ENCODE data around the gene CYP2A6. TPM values are rescaled to one million over a fixed set of nuclear protein-coding genes. Genes with fewer than 3 reads are reported as not detected.

Gene CYP2A6
- total and polyA plus RNA-seq, 2 of the 4 experiments (the other 2 are of a cell fraction) = not detected

DNA sequence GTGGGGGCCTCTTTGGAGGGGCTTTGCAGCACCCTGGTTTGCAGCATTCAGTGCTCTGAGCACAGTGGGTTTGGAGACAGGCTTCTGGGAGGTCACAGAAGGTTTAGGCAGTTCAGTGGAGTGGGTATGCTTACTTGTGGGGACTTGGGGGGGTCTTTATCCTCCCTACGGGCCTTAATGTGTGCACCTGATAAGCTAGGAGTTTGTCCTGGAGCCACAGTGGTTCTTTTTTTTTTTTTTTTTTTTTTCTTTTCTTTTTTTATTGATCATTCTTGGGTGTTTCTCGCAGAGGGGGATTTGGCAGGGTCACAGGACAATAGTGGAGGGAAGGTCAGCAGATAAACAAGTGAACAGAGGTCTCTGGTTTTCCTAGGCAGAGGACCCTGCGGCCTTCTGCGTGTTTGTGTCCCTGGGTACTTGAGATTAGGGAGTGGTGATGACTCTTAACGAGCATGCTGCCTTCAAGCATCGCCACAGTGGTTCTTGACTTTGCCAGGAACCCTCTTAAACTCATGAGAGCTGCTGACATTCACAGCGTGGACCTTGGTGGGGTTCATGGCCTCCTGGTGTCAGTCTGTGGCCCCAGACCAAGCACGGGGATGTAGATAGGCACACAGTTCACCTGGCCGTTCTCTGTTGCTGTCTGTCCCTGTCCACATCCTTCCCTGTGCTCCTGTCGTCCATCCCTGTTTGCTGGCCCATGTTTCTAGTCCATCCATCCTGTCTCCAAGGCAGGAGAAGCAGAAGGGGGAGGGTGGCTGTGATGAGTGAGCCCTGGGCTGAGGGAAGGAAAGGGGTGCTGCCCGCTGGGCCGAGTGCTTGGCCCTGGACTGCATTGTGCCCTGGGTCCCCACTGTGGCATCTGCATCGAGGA lies 48.6 kb downstream of the CYP2A6 start:
- peak overlapping the region; percentile 82 for H3K23ac ChIP-seq (ENCODE audit: low read depth, low read length)
- ChIA-PET CTCF (no interaction called here), POLR2A (ENCODE audit: unreplicated experiment) (interaction anchor here (0.5 to 0.7 kb wide), 2 partner anchors 19 to 141 kb away, joined by 4 to 11 read pairs; no protein-coding TSS in a partner anchor)
- H4K91ac ChIP-seq (ENCODE audit: insufficient read depth, low read depth, low read length) = no peak overlapping the region
- TF ChIP-seq RFX5 (IDR thresholded peaks at IDR 0.05; ENCODE audit: low read depth, low read length) = no peak
- no peak for TF ChIP-seq FOS (IDR thresholded peaks at IDR 0.05; ENCODE audit: low read depth, low read length)
- H3K9ac ChIP-seq (ENCODE audit: low read depth, low read length) = peak overlapping the region; percentile 44
- peaks cover 40% of the 10 kb centered on the region for H3K4me1 ChIP-seq (ENCODE audit: control insufficient read depth, insufficient read depth, low read length)
- H2AK9ac ChIP-seq (replicated peaks; ENCODE audit: low read depth, low read length, poor library complexity) = peak overlapping the region; percentile 1
- no peak overlapping the region for H3K56ac ChIP-seq (ENCODE audit: extremely low read depth, insufficient read depth, low read length)
- H3K14ac ChIP-seq (replicated peaks; ENCODE audit: low read depth, low read length) = peak overlapping the region; percentile 2; the same call in 1 of the 2 replicates
- H3K18ac ChIP-seq (ENCODE audit: low read depth, low read length) = no peak overlapping the region
- H3K4ac ChIP-seq (ENCODE audit: low read depth, low read length) = 0 out of 2 replicates have a peak overlapping the region, but pooled peaks have one; percentile 3
- dilution Hi-C loops (cut with HindIII; ENCODE audit: low sequenced_read_pairs, unreplicated experiment) = no loop called here
- in situ Hi-C loops (cut with MboI; ENCODE audit: low sequenced_read_pairs) = no loop called here
- H4K20me1 ChIP-seq (ENCODE audit: insufficient read depth, low read length) = peaks cover 70% of the 10 kb centered on the region
- no peak overlapping the region for H4K8ac ChIP-seq (ENCODE audit: low read depth in 2 of 2, low read length in 2 of 2)
- DNase-seq = no peak
- no peaks in the 10 kb centered on the region for H3K9me3 ChIP-seq (ENCODE audit: control insufficient read depth, insufficient read depth, low read length)
- 0 out of 2 replicates have a peak overlapping the region, but pooled peaks have one; percentile 9 for H2AK5ac ChIP-seq (ENCODE audit: low read depth, low read length)
- H3K9me1 ChIP-seq (ENCODE audit: insufficient read depth, low read length) = peaks cover 36% of the 10 kb centered on the region
- BruUV-seq (replicated peaks) = no TSS peak
- no peak overlapping the region; the same call in 1 of the 2 replicates for H3K4me3 ChIP-seq (ENCODE audit: insufficient read depth, low read depth, low read length)
- intact Hi-C loops (cut with micrococcal nuclease) = no loop called here
- H2AFZ ChIP-seq (replicated peaks; ENCODE audit: low read length, poor library complexity) = peak overlapping the region; percentile 10
- no peak overlapping the region for H4K5ac ChIP-seq (ENCODE audit: low read depth, low read length)
- no peak overlapping the region for H2BK20ac ChIP-seq (ENCODE audit: low read depth, low read length)
- ATAC-seq (ENCODE audit: low read depth) = no peak
- 58% methylated on average over 4 of the region's 13 CpGs; no CpG with 5 or more reads in 1 of the 2 experiments for WGBS, 2 experiments (ENCODE audit: extremely low coverage in 2 of 2, insufficient read length in 1 of 2)
- peaks cover 44% of the 10 kb centered on the region for H3K36me3 ChIP-seq (ENCODE audit: control insufficient read depth, insufficient read depth, low read length)
- no peak overlapping the region for H2BK15ac ChIP-seq (ENCODE audit: low read depth, low read length)
- H3K27me3 ChIP-seq (ENCODE audit: control insufficient read depth, insufficient read depth, low read length) = no peaks in the 10 kb centered on the region
- peak overlapping the region; percentile 81 for H3K4me2 ChIP-seq (ENCODE audit: low read depth, low read length)
- H2BK5ac ChIP-seq (ENCODE audit: low read depth, low read length, poor library complexity, severe bottlenecking) = no peak overlapping the region
- H3K27ac ChIP-seq (ENCODE audit: insufficient read depth, low read length) = peak overlapping the region; percentile 18; the same call in 1 of the 2 replicates
- H2BK120ac ChIP-seq (ENCODE audit: low read depth, low read length) = no peak overlapping the region
- peaks cover 8 to 78% of the 10 kb centered on the region in 2 experiments; a peak in 3 of 4 replicates for H3K79me1 ChIP-seq (ENCODE audit: low read depth in 1 of 2, low read length in 2 of 2)

Measured in IMR-90 (cell line).